WTC11 (cell line): ENCODE measurements around the gene VAV2.

Experiments
- CBFB ChIP-seq: sonication (generic); formaldehyde crosslinking; IDR thresholded peaks from 2 replicates; pipeline ENCODE4 v1.8.1; 2022; ENCODE audit warnings: mild to moderate bottlenecking, low read depth, missing genetic modification reagents
- CTCF ChIP-seq: fragments of 200-600 bp; IDR thresholded peaks from 2 replicates; pipeline ENCODE4 v1.8.0; 2022; ENCODE audit warnings: antibody characterized with exemption
- FOXK1 ChIP-seq: sonication (generic); formaldehyde crosslinking; IDR thresholded peaks from 2 replicates; pipeline ENCODE4 v1.8.0; 2022; ENCODE audit warnings: mild to moderate bottlenecking, moderate library complexity, missing genetic modification reagents
- IRF1 ChIP-seq: sonication (generic); formaldehyde crosslinking; IDR thresholded peaks from 2 replicates; pipeline ENCODE4 v1.8.0; 2023; ENCODE audit warnings: missing genetic modification reagents
- PREB ChIP-seq: sonication (generic); formaldehyde crosslinking; IDR thresholded peaks from 2 replicates; pipeline ENCODE4 v1.8.1; 2022; ENCODE audit warnings: mild to moderate bottlenecking, missing genetic modification reagents, moderate library complexity, borderline replicate concordance
- SP1 ChIP-seq: sonication (generic); formaldehyde crosslinking; conservative IDR thresholded peaks from 2 replicates; pipeline ENCODE4 v1.8.1; 2022; ENCODE audit warnings: missing genetic modification reagents
- TEAD4 ChIP-seq: sonication (generic); formaldehyde crosslinking; IDR thresholded peaks from 2 replicates; pipeline ENCODE4 v1.8.0; 2022; ENCODE audit warnings: mild to moderate bottlenecking, missing genetic modification reagents
- USF2 ChIP-seq: sonication (generic); formaldehyde crosslinking; IDR thresholded peaks from 2 replicates; pipeline ENCODE4 v1.8.1; 2023; ENCODE audit warnings: mild to moderate bottlenecking, missing genetic modification reagents, moderate library complexity

GRCh38 chr9:133954862-133955529, 37.1 kb downstream of the VAV2 start:
- TF ChIP-seq SP1 (CRISPR knock-in tag) (no peak), FOXK1 (no peak), CTCF (no peak), IRF1 (no peak), CBFB (CRISPR knock-in tag) (no peak), TEAD4 (CRISPR knock-in tag) (no peak), PREB (CRISPR knock-in tag) (no peak), USF2 (CRISPR knock-in tag) (no peak)
